Esophagus squamous epithelium (tissue), 5 donors: ENCODE results near the gene ASPHD2. TPM values are rescaled to one million over a fixed set of nuclear protein-coding genes. Genes with fewer than 3 reads are reported as not detected.

Source experiments
- DNase-seq: peaks from one replicate; lab custom pipeline; 2025; lab: John Stamatoyannopoulos, UW
- H3K27ac ChIP-seq, 4 donors: fragments of 200-600 bp; sonication (generic); one replicate each; pipeline ENCODE4 v1.5.1; 2016 to 2019; ENCODE audit warnings: mild to moderate bottlenecking in 1 of 4
- H3K27me3 ChIP-seq, 4 donors: fragments of 200-600 bp; sonication (generic); 1 replicate in 3 of 4; 2 replicates in 1 of 4; pipeline versions ENCODE4 v1.5.1 to v1.6.0; 2017 to 2021; ENCODE audit warnings: antibody characterized with exemption in 1 of 4
- H3K36me3 ChIP-seq, 3 donors: fragments of 200-600 bp; sonication (generic); one replicate each; pipeline ENCODE4 v1.5.1; 2016 to 2019
- H3K4me1 ChIP-seq, 3 donors: fragments of 200-600 bp; sonication (generic); one replicate each; pipeline ENCODE4 v1.5.1; 2017 to 2019
- H3K4me3 ChIP-seq, 4 donors: fragments of 200-600 bp; sonication (generic); 1 replicate in 3 of 4; 2 replicates in 1 of 4; pipeline ENCODE4 v1.5.1; 2016 to 2019; ENCODE audit warnings: mild to moderate bottlenecking in 2 of 4, moderate library complexity in 1 of 4
- H3K9me3 ChIP-seq, 3 donors: fragments of 200-600 bp; sonication (generic); one replicate each; pipeline ENCODE4 v1.5.1; 2016 to 2019
- CTCF ChIP-seq, 6 experiments: fragments of 450-650 bp in 4 of 6; fragments of 200-600 bp in 2 of 6; sonication (generic) in 2 of 6; IDR thresholded peaks; one replicate each; pipeline ENCODE4 v1.5.1; 2016 to 2019; ENCODE audit warnings: antibody characterized with exemption in 6 of 6, mild to moderate bottlenecking in 4 of 6, moderate library complexity in 4 of 6
- POLR2A ChIP-seq, 4 donors: fragments of 450-650 bp; IDR thresholded peaks; one replicate each; pipeline ENCODE4 v1.6.1; 2017; ENCODE audit warnings: antibody characterized with exemption in 4 of 4, mild to moderate bottlenecking in 4 of 4, moderate library complexity in 3 of 4
- WGBS, 2 donors: methylation state at CpG; one replicate each; pipeline ENCODE4 v1.1.5; 2018; 5-methylcytosine and 5-hydroxymethylcytosine counted together
- intact Hi-C: fragments of 100-400 bp; cut with DNase I; formaldehyde crosslinking; loops from one replicate; pipeline ENCODE4 v1.15.0; 2022
- total RNA-seq, 4 donors: library from RNA; depleted of rRNA; stranded (reverse); fragments of >200 nt; gene quantifications; one replicate each; pipeline ENCODE4 v1.1.0, GENCODE V29; 2016
- donor health status: DM: yes; HTN: yes; CAD: no.

Gene ASPHD2
- total RNA-seq, 4 donors from 2014 or later, result 1.3 to 2.1 (median 2.0) TPM

GRCh38 chr22:26448334-26448733 lies 19.3 kb downstream of the ASPHD2 start:
- peaks cover 0 to 6% (median 0%) of the 10 kb centered on the region in 3 donors for H3K4me1 ChIP-seq
- intact Hi-C loops, result no loop called here
- TF ChIP-seq POLR2A (IDR thresholded peaks at IDR 0.05), result no peak
- no peak for TF ChIP-seq CTCF (IDR thresholded peaks at IDR 0.05)
- 30 to 57% methylated on average over 2 to 5 of the region's 5 CpGs for WGBS, 2 donors
- peaks cover 0 to 39% (median 8%) of the 10 kb centered on the region in 3 donors for H3K36me3 ChIP-seq
- no peaks in the 10 kb centered on the region for H3K27me3 ChIP-seq
- H3K27ac ChIP-seq, result no peak overlapping the region
- no peak for DNase-seq
- H3K4me3 ChIP-seq, result no peak overlapping the region
- H3K9me3 ChIP-seq, result no peaks in the 10 kb centered on the region

- 36 to 67% methylated on average over 2 to 6 of the region's 6 CpGs for WGBS, 2 donors
- TF ChIP-seq CTCF (IDR thresholded peaks at IDR 0.05), result no peak
- no peak for TF ChIP-seq POLR2A (IDR thresholded peaks at IDR 0.05)
Measured at GRCh38 chr22:26448941-26449340, 19.9 kb downstream of the ASPHD2 start.

GRCh38 chr22:26450453-26451185 lies 21.6 kb downstream of the ASPHD2 start:
- no peak for TF ChIP-seq CTCF (IDR thresholded peaks at IDR 0.05)
- TF ChIP-seq POLR2A (IDR thresholded peaks at IDR 0.05), result no peak
- H3K27ac ChIP-seq, result no peak overlapping the region
- H3K27me3 ChIP-seq, result no peaks in the 10 kb centered on the region
- H3K36me3 ChIP-seq, result peaks cover 0 to 53% (median 13%) of the 10 kb centered on the region in 3 donors
- no peak for DNase-seq
- WGBS, 2 donors, result 80% methylated on average over 7 to 8 of the region's 9 CpGs
- peaks cover 0 to 6% (median 0%) of the 10 kb centered on the region in 3 donors for H3K4me1 ChIP-seq
- no peaks in the 10 kb centered on the region for H3K9me3 ChIP-seq
- intact Hi-C loops, result no loop called here
- no peak overlapping the region for H3K4me3 ChIP-seq

More at GRCh38 chr22:26448941-26449340, 19.9 kb downstream of the ASPHD2 start:
- DNase-seq, result no peak
- H3K4me3 ChIP-seq, result no peak overlapping the region
- peaks cover 0 to 45% (median 13%) of the 10 kb centered on the region in 3 donors for H3K36me3 ChIP-seq
- H3K27ac ChIP-seq, result no peak overlapping the region
- intact Hi-C loops, result no loop called here
- H3K4me1 ChIP-seq, result peaks cover 0 to 6% (median 0%) of the 10 kb centered on the region in 3 donors
- H3K9me3 ChIP-seq, result no peaks in the 10 kb centered on the region
- H3K27me3 ChIP-seq, result no peaks in the 10 kb centered on the region

GRCh38 chr22:26452236-26453016 lies 23.4 kb downstream of the ASPHD2 start:
- WGBS, 2 donors, result 93 to 95% methylated on average over 10 to 19 of the region's 23 CpGs
- no peaks in the 10 kb centered on the region for H3K9me3 ChIP-seq
- no peaks in the 10 kb centered on the region for H3K27me3 ChIP-seq
- no peak for TF ChIP-seq POLR2A (IDR thresholded peaks at IDR 0.05)
- H3K36me3 ChIP-seq, result peaks cover 0 to 71% (median 16%) of the 10 kb centered on the region in 3 donors
- DNase-seq, result no peak
- H3K4me1 ChIP-seq, result peaks cover 0 to 6% (median 0%) of the 10 kb centered on the region in 3 donors
- no peak overlapping the region for H3K4me3 ChIP-seq
- H3K27ac ChIP-seq, result no peak overlapping the region
- intact Hi-C loops, result no loop called here

GRCh38 chr22:26453216-26453615 lies 24.2 kb downstream of the ASPHD2 start:
- DNase-seq, result no peak
- H3K9me3 ChIP-seq, result no peaks in the 10 kb centered on the region
- TF ChIP-seq CTCF (IDR thresholded peaks at IDR 0.05) (no peak), POLR2A (IDR thresholded peaks at IDR 0.05) (no peak)
- intact Hi-C loops, result no loop called here
- peaks cover 0 to 6% (median 0%) of the 10 kb centered on the region in 3 donors for H3K4me1 ChIP-seq
- 88 to 91% methylated on average over 7 to 8 of the region's 9 CpGs for WGBS, 2 donors
- no peak overlapping the region for H3K27ac ChIP-seq
- no peak overlapping the region for H3K4me3 ChIP-seq
- H3K36me3 ChIP-seq, result peaks cover 0 to 79% (median 22%) of the 10 kb centered on the region in 3 donors
- H3K27me3 ChIP-seq, result no peaks in the 10 kb centered on the region
